ENCODE results near the gene PRSS56.
"Not testable (repeated sequence)": the region's sequence is repeated elsewhere in the genome, so short reads cannot be mapped to it uniquely, and the experiment has no call there.

Gene PRSS56

GRCh38 chr2:232526372-232526941, 6.3 kb downstream of the PRSS56 start:
- DNase-seq: no peak

DNA sequence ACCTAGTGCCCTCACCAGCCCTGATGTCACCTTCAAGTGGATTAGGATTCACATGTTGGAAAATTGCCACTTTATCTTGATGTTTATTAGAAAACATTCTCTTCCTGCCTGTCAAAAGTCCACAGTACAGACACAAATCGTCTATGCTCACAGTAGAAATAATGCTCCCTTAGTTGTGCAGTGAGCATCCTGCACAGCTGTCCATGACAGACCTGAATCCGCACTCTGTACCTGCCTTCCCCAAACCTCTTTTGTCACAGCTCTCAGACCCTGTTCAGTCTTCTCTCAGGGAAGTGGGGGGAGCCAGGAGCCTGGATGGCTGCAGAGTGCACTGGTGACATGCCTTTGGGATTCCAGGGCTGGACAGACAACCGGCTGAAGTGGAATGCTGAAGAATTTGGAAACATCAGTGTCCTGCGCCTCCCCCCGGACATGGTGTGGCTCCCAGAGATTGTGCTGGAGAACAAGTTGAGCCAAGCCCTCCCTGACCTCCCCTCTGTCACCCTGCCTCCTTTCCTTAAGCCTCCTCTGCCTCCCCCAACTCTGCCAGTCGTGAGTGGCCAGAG, 7.8 kb downstream of the PRSS56 start:
- DNase-seq: no peak

DNA sequence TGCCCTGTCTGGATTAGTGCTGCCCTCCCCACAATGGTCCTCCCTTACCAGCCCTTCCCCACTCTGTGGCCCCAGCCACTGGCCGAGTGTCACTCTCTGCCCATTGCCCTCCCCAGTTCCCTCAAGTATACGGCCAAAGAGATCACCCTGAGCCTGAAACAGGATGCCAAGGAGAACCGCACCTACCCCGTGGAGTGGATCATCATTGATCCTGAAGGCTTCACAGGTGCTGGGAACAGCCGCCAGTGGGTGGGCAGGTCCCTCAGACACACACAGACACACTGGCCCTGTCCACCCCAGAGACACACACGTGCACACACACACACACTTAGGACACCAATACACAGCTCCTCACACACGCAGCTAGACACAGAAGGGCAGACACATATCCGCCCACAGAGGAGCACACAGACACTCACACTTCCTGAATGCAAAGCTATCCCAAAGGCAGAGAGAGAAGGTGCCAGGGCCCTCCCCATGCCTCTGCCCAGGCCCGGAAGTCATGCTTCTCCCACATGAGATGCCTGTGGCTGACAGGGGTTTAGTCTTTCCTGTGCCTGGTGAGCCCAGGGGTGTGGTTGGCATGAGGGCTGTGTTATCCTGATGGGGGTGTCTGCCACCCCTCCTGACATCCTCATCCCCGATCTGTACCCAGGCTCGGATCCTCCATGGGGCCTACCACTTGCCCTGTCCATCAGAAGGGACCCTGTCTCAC, 8.7 kb downstream of the PRSS56 start:
- DNase-seq: no peak

DNA sequence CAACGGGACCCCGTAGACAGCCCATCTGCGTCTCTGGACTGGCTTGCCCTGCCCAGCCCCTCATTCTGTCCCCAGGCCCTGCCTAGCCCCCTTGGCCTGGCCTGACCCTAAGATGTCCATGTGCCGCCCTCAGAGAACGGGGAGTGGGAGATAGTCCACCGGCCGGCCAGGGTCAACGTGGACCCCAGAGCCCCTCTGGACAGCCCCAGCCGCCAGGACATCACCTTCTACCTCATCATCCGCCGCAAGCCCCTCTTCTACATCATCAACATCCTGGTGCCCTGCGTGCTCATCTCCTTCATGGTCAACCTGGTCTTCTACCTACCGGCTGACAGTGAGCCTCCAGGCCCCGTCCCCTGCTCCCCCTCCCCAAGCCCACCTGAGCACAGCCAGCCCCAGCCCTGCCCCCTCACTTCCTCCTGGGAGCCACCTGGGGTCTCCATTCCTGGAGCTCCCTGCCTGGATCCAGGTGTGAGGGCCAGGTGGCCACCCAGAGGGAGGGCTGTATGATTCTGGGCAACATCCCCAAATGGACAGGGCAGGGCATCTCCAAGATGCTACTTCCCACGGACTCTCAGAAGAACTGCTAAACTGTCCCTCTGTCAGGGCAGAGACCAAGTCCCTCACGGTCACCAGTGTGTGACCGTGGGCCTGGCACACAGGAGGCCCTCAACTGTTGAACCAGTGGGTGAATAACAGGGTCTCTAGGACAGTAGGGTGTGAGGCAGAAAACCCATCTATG, 9.8 kb downstream of the PRSS56 start:
- no peak for DNase-seq

GRCh38 chr2:232530626-232531260, 10.6 kb downstream of the PRSS56 start:
- no peak for DNase-seq

- DNase-seq: no peak
Observed at GRCh38 chr2:232532419-232532818, 12.2 kb downstream of the PRSS56 start.

- not testable (repeated sequence) for DNase-seq
Observed at GRCh38 chr2:232532821-232533220, 12.6 kb downstream of the PRSS56 start.

GRCh38 chr2:232533944-232534710, 13.9 kb downstream of the PRSS56 start:
- no peak for DNase-seq

DNA sequence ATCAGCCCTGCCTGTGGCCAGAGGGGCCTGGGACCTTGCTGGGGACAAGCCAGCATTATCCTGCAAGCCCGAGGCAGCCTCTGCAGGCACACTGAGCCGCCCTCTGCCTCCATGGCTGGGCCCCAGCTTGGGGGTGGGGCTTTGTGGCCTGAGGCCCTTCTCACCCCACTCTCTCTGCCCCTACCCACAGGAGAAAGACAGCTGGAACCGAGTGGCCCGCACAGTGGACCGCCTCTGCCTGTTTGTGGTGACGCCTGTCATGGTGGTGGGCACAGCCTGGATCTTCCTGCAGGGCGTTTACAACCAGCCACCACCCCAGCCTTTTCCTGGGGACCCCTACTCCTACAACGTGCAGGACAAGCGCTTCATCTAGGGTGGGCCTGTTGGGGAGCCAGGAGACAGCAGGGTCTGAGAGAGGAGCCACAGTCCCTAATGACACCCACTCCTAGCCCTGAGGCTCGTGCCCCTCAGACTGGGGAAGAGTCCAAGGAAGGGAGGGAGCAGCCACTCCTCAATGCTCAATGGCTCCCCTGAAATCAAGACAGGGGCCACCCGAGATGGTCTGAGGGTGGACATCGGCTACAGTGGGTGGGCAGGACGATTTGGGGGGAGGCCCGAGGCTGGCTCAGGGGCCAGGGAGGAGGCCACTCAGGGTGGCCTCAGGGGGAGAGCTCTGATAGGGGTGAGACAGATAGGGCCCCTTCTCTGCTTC, 14.9 kb downstream of the PRSS56 start:
- DNase-seq: no peak

GRCh38 chr2:232535761-232536530, 15.8 kb downstream of the PRSS56 start:
- DNase-seq: no peak

DNA sequence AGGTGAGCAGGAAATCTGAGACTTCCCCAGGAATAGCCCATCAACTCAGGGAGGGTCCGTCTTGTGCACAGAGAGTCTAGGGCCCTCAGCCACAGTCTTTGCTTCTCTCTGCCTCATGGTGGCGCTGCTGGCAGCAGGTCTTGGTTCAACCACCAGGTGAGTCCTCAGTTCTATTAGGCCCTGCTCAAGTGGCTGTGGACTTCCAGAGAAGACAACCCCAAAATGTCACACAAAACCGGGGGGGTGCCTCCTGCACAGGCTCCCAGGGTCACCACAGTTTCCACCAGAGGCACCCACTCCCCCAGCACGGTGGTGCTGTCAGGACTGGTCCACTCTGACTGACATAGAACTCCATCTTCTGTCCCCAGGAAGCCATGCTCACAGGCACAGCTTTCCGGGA, 16.9 kb downstream of the PRSS56 start:
- peak; percentile 59 for DNase-seq

GRCh38 chr2:232537499-232537898, 17.3 kb downstream of the PRSS56 start:
- DNase-seq: no peak

DNA sequence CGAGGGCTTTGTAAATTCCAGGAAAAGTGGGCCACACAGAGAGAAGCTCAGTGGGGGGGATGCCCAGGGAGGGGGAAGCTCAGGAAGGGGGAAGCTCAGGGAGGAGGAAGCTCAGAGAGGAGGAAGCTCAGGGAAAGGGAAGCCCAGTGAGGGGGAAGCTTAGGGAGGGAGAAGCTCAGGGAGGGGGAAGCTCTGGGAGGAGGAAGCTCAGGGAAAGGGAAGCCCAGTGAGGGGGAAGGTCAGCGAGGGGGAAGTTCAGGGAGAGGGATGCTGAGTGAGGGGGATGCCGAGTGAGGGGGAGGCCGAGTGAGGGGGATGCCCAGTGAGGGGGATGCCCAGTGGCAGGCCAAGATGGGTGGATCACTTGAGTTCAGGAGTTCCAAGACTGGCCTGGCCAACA, 18.5 kb downstream of the PRSS56 start:
- no peak for DNase-seq

- DNase-seq: peak; percentile 60
Observed at GRCh38 chr2:232539298-232540231, 19.4 kb downstream of the PRSS56 start, which contains the start of gene CHRNG. Gene CHRNG, plus strand, starts transcription at chr2:232539692. Its CDS starts 56 bp downstream, at chr2:232539748.

GRCh38 chr2:232540441-232541041, 20.4 kb downstream of the PRSS56 start:
- DNase-seq: no peak

- DNase-seq: peak; percentile 58
Observed at GRCh38 chr2:232541195-232541960, 21.2 kb downstream of the PRSS56 start.

DNA sequence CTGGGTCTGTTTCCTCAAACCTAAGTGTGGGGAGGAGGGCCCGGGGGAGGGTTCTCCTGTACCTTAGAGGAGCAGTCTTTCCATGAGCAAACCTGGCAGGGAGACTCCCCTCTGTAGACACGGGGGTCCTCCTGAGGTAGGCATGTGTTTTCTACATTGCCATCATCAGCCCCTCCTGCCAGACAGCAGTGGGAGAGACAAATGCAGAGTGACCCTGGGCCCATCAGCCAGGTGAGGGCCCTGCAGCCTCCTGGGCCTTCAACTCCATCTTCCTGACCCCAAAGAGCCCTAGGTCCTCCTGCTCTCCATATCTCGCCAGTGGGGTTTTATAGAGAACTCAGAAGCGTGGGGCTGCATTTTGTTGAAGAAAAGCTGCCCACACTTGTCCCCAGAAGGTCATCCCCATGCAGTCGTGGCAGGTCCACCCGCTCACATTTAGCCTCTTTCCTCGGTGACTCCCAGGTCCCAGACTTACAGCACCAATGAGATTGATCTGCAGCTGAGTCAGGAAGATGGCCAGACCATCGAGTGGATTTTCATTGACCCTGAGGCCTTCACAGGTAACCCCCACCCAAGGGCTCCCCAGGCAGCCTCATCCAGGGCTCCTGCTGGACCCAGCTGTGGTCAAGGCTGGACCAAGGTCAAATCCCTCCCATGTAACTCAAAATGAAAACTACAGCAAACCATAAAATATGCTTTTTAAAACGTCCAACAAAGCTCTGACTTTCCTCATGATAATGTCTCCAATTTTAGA, 21.9 kb downstream of the PRSS56 start:
- peak; percentile 57 for DNase-seq
